ENCODE results near the gene CDH4.

Gene CDH4

DNA sequence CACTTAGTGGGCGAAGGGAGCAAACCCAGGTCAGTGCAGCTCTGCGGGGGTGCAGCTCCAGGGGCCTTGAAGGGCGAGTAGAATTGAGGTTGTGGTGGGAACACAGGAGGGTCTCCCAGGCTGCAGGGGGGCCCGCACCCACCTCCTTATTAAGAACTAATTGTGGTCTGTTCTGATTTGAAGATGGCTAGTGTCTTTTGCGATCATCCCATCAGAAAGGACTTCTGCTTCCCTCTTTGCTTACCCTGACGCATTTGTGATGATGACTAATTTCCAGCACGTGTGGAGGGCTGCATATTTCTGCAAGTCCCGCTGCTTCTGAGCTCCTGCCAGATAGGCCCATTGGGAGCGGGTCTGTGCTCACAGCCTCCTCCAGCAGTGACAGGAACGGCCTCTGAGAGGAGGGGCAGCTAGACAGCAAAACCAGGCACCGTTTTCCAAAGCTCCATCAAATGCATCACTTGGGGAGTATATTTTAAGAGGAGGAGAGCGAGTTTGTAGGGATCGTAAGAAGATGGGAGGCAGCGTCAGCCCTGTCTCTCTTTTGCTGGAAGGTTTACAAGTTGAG lies 268.9 kb downstream of the CDH4 start:
- TF ChIP-seq, protein P1, sequence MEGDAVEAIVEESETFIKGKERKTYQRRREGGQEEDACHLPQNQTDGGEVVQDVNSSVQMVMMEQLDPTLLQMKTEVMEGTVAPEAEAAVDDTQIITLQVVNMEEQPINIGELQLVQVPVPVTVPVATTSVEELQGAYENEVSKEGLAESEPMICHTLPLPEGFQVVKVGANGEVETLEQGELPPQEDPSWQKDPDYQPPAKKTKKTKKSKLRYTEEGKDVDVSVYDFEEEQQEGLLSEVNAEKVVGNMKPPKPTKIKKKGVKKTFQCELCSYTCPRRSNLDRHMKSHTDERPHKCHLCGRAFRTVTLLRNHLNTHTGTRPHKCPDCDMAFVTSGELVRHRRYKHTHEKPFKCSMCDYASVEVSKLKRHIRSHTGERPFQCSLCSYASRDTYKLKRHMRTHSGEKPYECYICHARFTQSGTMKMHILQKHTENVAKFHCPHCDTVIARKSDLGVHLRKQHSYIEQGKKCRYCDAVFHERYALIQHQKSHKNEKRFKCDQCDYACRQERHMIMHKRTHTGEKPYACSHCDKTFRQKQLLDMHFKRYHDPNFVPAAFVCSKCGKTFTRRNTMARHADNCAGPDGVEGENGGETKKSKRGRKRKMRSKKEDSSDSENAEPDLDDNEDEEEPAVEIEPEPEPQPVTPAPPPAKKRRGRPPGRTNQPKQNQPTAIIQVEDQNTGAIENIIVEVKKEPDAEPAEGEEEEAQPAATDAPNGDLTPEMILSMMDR (IDR thresholded peaks at IDR 0.05; ENCODE audit: control insufficient read depth, extremely low read depth, insufficient read depth), result no peak
- H3K4me3 ChIP-seq (ENCODE audit: low read depth, low read length), result no peak overlapping the region
- no peak for DNase-seq (ENCODE audit: low read depth)

DNA sequence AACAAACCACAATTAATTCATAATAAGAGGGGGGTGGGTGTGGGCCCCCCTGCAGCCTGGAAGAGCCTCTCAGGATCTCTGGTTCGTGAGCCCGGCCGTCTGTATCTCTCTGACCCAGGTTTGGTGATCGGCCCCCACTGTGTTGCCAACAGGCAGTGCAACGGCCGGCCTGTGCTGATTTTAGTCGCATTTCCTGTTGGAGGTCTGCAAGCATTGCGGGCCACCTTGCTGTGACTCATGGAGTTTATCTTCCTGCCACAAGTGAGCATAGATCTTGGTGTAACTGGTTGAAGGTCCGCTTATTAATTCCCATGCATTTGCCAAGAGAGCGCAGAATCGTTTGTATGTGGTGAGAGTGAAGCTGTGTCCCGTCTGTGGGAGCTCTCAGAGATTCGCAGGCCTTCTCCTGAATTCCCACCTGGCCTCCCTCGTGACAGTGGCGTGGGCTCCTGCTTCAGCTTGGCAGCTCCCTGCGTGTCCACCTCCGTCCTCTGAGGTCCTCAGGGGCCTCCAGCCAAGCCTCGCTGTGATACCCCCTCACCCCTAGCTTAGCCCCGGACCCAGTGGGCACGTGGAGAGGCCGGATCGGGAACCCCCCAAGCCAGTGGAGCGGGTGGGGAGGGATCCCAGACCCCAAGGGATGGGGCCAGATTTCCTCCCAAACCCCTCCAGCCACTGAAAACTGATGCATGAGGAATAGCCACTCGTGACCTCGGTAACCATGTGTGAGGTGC lies 269.8 kb downstream of the CDH4 start:
- no peak for DNase-seq (ENCODE audit: low read depth)
- TF ChIP-seq, protein P1 (IDR thresholded peaks at IDR 0.05; ENCODE audit: control insufficient read depth, extremely low read depth, insufficient read depth), result no peak
- no peak overlapping the region for H3K4me3 ChIP-seq (ENCODE audit: low read depth, low read length)

DNA sequence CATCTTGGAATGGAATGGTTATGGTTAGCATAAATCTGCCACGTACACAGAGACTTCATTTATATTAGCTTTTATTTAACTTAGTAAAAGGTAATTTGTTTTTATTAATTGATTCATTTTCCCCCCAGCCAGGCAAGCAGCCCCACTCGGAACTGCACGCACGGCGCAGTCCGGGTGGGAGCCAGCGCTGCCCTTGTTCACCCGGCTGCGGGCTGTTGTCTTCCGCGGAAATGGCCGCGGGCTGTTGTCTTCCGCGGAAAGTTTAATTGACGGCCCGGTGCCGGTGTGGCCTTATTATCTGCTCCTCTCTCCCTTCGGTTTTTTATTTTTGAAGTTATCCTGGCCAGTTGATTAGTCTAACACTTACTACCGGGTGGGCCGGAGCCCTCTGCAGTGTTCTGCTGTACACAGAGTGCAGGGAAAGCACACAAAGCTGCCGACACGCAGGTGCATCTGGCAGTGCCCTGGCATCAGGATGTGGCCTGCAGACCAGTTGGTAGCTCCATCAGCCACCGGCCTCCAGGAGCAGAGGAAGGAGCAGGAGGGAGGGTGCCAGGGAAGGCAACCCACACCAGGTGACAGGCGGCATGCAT lies 270.5 kb downstream of the CDH4 start:
- no peak for DNase-seq (ENCODE audit: low read depth)
- no peak overlapping the region for H3K4me3 ChIP-seq (ENCODE audit: low read depth, low read length)
- TF ChIP-seq, protein P1 (IDR thresholded peaks at IDR 0.05; ENCODE audit: control insufficient read depth, extremely low read depth, insufficient read depth), result no peak

DNA sequence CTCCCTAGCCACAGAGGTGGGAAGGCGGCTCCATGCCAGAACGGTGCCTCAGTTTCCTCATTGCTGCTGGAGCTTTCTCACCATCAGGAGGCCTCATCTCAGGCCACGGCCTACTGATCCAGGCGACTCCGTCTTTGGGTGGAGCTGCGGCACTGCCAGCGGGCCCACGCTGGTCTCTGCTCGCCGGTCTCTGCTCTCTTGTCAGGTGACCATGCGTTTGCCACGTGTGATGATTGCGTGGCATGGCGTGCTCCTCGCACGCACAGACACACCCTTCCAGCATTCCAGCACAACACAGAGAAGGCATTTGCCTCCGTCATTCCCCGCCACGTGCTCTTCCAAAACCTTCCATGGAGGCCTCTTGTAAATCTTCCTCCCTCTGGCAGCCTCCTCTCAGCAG lies 271.1 kb downstream of the CDH4 start:
- DNase-seq (ENCODE audit: low read depth), result no peak
- H3K4me3 ChIP-seq (ENCODE audit: low read depth, low read length), result no peak overlapping the region
- TF ChIP-seq, protein P1 (IDR thresholded peaks at IDR 0.05; ENCODE audit: control insufficient read depth, extremely low read depth, insufficient read depth), result no peak

DNA sequence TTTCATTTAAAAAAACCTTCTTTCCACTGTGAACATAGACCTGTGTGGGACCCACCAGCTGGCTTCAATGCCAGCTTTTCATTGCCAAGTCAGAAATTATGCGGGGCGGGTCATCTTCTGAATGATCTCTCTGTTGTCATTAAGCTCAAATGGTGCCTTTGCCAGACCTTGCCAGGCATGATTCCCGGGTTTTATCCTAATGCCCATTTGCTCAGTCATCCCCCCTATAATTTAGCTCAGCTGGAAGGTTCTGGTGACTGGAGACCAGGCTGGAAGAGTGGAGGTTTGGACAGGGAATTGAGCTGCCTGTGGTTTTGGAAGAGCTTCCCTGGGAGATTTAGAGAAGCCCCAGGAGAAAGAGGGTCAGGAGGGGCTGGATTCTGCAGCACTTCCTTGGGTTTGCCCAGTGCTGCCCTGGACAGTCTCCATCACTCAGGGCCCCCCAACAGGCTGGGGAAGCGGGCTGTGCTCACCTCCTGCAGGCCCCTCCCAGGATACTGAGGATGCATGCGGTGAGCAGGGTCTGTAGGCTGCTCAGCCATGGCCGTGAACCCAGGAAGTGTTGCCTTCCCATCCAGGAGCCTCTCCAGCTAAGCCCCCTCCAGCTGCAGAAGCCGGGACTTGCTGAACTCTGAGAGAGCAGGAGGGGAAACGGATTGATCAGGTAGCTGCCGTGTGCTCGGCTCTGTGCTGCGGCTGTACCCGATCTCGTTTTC lies 273.0 kb downstream of the CDH4 start:
- no peak for DNase-seq (ENCODE audit: low read depth)
- TF ChIP-seq, protein P1 (IDR thresholded peaks at IDR 0.05; ENCODE audit: control insufficient read depth, extremely low read depth, insufficient read depth), result no peak
- H3K4me3 ChIP-seq (ENCODE audit: low read depth, low read length), result no peak overlapping the region

DNA sequence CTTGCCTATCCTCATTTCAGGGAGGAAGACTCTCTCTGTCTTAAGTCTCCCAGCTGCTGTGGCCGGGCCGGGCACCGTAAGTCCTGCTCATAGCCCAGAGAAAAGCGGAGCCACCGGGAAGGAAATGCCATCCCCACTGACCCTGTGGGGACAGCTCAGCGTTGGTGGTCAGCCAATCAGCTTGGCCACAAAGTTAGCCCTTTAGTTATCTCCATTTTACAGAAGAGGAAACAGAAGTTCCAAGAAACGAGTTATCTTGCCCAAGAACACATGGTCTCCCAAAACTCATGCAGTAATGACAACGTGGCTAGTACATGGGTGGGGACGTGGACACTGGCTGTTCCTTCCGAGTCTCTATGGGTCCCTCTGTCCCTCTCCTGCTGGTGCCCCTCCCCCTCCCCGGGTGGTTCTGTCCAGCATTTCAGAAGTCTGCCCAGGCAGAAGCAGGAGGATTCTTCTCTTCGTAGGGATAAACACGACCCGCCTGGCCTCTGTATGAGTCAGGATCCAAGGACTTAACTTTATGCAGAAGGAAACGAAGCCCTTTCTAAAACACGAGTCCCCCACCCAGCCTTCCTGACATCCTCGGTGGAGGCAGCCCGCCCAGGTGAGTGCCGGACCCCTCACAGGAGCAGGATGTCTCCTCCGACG lies 273.8 kb downstream of the CDH4 start:
- TF ChIP-seq, protein P1 (IDR thresholded peaks at IDR 0.05; ENCODE audit: control insufficient read depth, extremely low read depth, insufficient read depth), result no peak
- no peak overlapping the region for H3K4me3 ChIP-seq (ENCODE audit: low read depth, low read length)
- DNase-seq (ENCODE audit: low read depth), result no peak

Measured in LNCaP clone FGC (cell line).